GM12872 (cell line): Measurements from ENCODE around the gene ACVR1B.
A peak's percentile ranks its signal among the peaks of the same experiment; 100 is the strongest.

Experiments used
- CTCF ChIP-seq: IDR thresholded peaks from 3 replicates; pipeline ENCODE4 v1.5.1; 2011; ENCODE audit warnings: low read depth, mild to moderate bottlenecking, low read length, moderate library complexity; ENCODE audit not compliant: insufficient read depth

Gene ACVR1B

GRCh38 chr12:51920046-51920445 is 31.5 kb upstream of the ACVR1B start:
- TF ChIP-seq CTCF = no peak

- TF ChIP-seq CTCF = no peak
Measured at GRCh38 chr12:51921017-51921725, 30.3 kb upstream of the ACVR1B start.

- TF ChIP-seq CTCF = no peak
Measured at GRCh38 chr12:51922146-51922545, 29.4 kb upstream of the ACVR1B start.

- TF ChIP-seq CTCF = no peak
Measured at GRCh38 chr12:51922762-51923505, 28.6 kb upstream of the ACVR1B start.

GRCh38 chr12:51923506-51924365 is 27.8 kb upstream of the ACVR1B start:
- peak; percentile 85 for TF ChIP-seq CTCF

GRCh38 chr12:51924551-51925319 is 26.8 kb upstream of the ACVR1B start:
- no peak for TF ChIP-seq CTCF
